ENCODE measurements around the gene PRR36. TPM values are rescaled to one million over a fixed set of nuclear protein-coding genes. Genes with fewer than 3 reads are reported as not detected.

PRR36 gene
- total and polyA plus RNA-seq, 10 of the 15 experiments (the other 5 are each of a cell fraction or from before 2014, with no cell fraction given): 0.04 TPM; not detected in 9

- BruUV-seq (replicated peaks): no TSS peak
- Histone ChIP-seq H3K4me3 (no peak overlapping the region), H3K27me3 (replicated peaks in 1 of 2; ENCODE audit: control insufficient read depth in 2 of 2, insufficient read depth in 2 of 2, low read length in 1 of 2) (peaks cover 2 to 3% of the 10 kb centered on the region in 2 experiments; a peak in 2 of 4 replicates), H2AFZ (ENCODE audit: control insufficient read depth, low read depth, low read length) (no peak overlapping the region), H4K20me1 (ENCODE audit: control insufficient read depth, insufficient read depth) (no peaks in the 10 kb centered on the region), H3K4me1 (ENCODE audit: control insufficient read depth, insufficient read depth, low read length) (peaks cover 12% of the 10 kb centered on the region; the same call in 1 of the 2 replicates), H3K36me3 (ENCODE audit: control insufficient read depth in 2 of 2, insufficient read depth in 2 of 2, low read length in 1 of 2) (no peaks in the 10 kb centered on the region), H3K9me3 (replicated peaks; ENCODE audit: control insufficient read depth, insufficient read depth, low read length) (no peaks in the 10 kb centered on the region; the same call in 2 of the 3 replicates), H3K79me2 (ENCODE audit: control insufficient read depth, insufficient read depth, low read length) (no peaks in the 10 kb centered on the region), H3K27ac (ENCODE audit: control insufficient read depth, insufficient read depth) (no peak overlapping the region), H3K4me2 (ENCODE audit: control insufficient read depth, insufficient read depth) (no peak overlapping the region), H3K9ac (ENCODE audit: control insufficient read depth, insufficient read depth, low read length) (no peak overlapping the region)
- ChIA-PET SMC1A (ENCODE audit: uncharacterized antibody, unreplicated experiment) (no interaction called here), POLR2A (interaction anchor here (0.6 kb wide), 1 partner anchor 58 kb away, joined by 13 read pairs; no protein-coding TSS in a partner anchor), RAD21 (ENCODE audit: unreplicated experiment) (no interaction called here), CTCF (interaction anchor here (1.2 kb wide), 1 partner anchor 11 kb away, joined by 3 read pairs; no protein-coding TSS in a partner anchor)
- in situ Hi-C loops (cut with MboI): no loop called here
- no peak for TF ChIP-seq NR2C2 (IDR thresholded peaks at IDR 0.05; ENCODE audit: borderline replicate concordance, control insufficient read depth, insufficient read length, low read depth)
- TF ChIP-seq USF2 (IDR thresholded peaks at IDR 0.05; ENCODE audit: borderline replicate concordance, low read depth, low read length): no peak
- TF ChIP-seq NFYA (IDR thresholded peaks at IDR 0.05; ENCODE audit: borderline replicate concordance, low read depth, low read length): no peak
- TF ChIP-seq ZNF207 (IDR thresholded peaks at IDR 0.05; ENCODE audit: borderline replicate concordance): no peak
- TF ChIP-seq SMARCA5 (IDR thresholded peaks at IDR 0.05): no peak
- TF ChIP-seq POLR2AphosphoS2 (IDR thresholded peaks at IDR 0.05; ENCODE audit: low read depth, low read length): no peak
- DNase-seq (ENCODE audit: low read depth, low spot score): no peak
- ATAC-seq: no peak
- intact Hi-C loops (cut with micrococcal nuclease; ENCODE audit: unreplicated experiment): no loop called here
- FAIRE-seq: no peak
- 79% methylated on average over 34 of the region's 47 CpGs for WGBS (ENCODE audit: insufficient coverage, insufficient replicate concordance, low lambda C conversion rate, missing lambda C conversion rate)
These were observed 1.6 kb downstream of the PRR36 start for GRCh38 chr19:7872306-7873204.
